Hematopoietic multipotent progenitor cell (in vitro differentiated cells): Measurements from ENCODE around the gene INSIG1. TPM values are rescaled to one million over a fixed set of nuclear protein-coding genes. Genes with fewer than 3 reads are reported as not detected.

ENCODE experiments used
- DNase-seq, 3 donors: peaks; one replicate each; pipeline ENCODE4 v3.0.0-alpha.2; 2011 to 2015; ENCODE audit warnings: low read depth in 2 of 3, low spot score in 2 of 3
- total RNA-seq: library from RNA; depleted of rRNA; stranded (reverse); fragments of >200 nt; gene quantifications from one replicate; pipeline ENCODE4 v1.2.3, GENCODE V29; 2012

The INSIG1 gene
- 95.9 TPM for total RNA-seq

DNA sequence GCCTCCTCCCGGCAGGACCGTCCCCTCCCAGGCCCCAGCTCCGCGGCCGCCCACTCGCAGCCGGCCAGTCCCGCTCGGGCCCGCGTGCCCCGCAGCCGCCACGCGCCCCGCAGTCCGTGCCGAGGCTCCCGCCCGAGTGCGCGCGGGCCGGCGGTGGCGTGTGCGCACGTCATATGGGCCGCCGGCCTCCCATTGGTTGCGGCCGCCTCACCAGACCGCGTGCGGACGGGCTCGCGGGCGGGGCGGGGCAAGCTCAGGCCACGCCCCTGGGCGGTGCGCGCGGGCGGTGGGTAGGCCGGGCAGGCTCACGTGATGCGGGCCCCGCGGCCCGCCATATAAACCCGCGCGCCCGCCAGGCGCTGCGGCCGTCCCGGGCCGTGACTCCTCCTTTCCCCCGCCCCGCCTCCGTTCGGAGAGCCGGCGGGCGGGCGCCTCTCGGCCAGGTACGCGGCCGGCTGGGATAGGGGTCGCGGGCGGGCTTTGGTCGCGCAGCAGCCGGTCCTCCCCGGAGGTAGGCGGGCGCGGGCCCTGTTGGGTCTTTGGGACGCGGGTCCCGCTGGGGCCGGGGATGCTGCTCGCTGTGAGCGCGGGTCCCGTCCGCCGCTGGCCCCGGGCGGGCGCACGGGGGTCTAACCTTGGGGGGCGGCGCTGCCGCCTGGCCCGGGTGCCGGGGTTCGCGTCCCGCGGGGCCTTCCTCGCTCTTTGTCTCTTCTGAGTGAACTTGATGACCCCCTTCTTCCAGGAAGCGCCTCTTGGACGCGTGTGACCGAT lies at the start of gene INSIG1:
INSIG1 (plus strand) TSS at position 362 of the 771 bp plus-strand sequence; CDS start at position 770, 408 bp downstream.
- peak; percentile 90 to 95 (median 92) for DNase-seq

DNA sequence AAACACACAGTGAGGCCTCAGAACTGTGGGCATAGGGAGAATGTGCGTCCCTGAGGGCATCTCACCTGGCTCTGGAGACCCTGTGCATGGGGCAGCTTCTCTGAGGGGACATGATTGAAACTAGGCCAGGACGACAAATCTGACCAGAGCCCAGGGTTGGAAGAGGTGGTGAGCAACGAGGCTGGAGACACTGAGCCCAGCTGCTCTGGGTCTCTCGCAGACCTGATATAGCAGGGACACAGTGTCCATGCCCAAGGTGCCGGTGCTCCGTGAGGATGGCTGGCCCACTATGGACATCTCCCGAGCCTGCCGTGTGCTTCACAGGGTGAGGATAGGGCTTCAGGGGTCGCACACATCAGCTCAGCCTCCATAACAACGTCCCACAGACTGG lies 49.3 kb upstream of the INSIG1 start:
- DNase-seq: no peak

DNA sequence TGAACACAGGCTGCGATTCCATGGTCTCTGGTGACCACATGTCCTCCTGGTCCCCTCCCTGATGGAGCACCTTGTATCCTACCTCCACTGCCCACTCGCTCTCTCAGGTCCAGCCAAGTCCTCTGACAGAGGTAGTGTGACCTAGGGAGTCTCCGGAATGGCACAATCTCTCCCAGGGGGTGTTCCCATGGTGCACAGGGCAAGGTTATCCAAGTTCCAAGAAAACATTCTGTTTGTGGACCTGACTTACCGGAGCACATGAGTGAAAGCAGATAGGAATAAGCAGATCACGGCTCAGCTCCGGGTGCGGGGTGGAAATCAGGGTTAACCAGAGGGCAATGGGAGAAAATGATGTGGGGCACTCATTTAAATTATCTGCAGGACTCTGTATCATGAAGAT lies 45.8 kb upstream of the INSIG1 start:
- DNase-seq: no peak

DNA sequence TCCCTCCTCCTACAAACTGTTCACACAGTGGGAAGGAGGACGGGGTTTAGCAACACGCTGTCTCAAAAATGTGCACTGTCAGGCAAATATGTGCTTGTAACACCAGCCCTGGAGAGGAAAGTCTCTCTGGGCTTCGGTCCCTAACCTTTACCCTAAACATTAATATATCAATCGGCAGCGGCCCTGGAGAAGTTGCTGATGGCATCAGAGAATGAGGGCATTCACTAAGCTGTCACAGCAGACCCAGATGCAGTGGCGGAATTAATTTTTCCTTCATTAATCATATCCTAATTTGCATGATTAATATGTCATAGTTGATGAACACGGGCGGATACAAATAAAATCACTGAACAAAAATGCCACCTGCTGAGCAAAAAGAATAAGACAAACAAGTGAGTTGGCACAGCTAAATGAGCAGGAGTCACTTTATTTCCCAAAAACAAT lies 45.2 kb upstream of the INSIG1 start:
- peak in 1 of 3 donors; percentile 16 for DNase-seq

DNA sequence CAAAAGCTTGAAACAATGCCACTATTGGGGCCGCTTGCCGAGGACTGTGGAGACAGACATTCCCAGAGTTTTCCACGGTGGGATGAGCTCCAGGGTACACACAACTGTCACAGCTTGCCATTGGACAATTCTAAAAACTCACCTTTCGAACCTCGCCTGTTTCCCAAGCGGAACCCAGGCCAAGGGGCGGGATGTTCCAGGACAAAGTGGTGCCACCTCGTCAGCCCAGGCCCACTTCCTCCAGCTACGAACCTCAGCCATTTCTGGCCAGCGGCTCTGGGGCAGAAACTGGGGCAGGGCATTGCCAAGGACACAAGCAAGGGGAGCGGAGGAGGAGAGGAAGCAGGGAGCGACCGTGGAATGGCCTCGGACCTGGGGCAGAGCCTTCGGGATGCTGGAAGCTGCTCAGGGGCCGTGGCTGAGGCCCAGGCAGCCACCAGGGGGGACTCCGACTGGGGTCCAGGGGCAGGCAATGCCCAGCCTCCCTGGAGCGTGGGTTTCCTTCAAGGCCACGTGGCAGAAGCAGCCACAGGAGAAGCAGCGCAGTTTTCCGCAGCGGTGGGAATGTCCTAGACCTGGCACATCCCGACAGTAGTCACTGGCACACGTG lies 44.7 kb upstream of the INSIG1 start:
- no peak for DNase-seq

DNA sequence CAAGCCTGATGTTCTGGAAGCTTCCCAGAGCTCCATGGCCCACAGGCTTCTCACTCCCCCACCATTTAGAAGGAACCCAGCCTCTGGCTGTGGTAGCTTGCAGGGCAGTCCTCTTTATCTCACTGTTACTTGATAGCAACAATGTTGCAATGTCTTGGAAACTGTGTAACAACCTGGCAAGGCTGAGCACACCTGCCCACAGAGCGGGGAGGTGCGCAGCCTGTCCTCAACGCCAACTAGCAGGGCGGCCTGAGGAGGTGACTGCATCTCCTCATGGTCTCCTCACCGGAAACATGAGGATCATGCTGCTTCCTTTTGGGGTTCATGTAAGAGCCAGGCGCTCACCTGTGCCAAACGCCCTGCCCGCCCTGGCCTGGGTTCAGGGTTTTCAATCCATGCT lies 43.7 kb upstream of the INSIG1 start:
- no peak for DNase-seq

DNA sequence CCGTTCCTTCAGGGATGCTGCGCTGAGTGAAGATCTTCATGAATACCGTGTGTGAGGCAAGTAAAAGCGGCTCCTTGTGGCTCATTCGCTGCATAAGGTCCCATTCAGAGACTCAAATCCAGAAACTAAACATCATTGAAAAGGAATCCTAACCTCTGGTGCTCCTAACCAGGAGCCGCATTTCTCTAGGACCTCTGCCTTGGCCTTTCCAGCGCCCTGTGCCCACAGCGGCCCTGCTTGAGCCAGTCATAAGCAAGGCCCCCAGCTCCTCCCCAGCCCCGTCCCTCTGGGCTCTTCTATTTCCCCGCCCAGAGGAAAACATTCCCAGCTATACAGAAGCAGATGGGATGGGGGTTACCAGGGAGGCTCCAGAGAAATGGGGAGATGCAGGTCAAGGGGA lies 42.6 kb upstream of the INSIG1 start:
- no peak for DNase-seq

DNA sequence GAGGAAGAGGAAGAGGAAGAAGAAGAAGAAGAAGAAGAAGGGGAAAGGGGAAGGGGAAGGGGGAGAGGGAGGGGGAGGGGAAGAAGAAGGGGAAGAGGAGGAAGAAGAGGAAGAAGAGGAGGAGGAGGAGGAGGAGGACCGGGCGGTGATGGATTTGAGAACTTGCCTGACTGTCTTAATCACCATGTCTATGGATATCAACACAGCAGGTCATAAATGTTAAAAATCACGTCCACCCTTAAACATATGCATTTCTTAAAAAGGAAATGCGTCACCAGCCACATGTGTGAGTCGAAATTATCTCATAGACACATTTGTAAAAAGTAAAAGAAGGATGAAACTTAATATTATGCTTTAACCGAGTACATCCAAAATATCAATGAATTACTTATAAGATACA lies 42.1 kb upstream of the INSIG1 start:
- no peak for DNase-seq

DNA sequence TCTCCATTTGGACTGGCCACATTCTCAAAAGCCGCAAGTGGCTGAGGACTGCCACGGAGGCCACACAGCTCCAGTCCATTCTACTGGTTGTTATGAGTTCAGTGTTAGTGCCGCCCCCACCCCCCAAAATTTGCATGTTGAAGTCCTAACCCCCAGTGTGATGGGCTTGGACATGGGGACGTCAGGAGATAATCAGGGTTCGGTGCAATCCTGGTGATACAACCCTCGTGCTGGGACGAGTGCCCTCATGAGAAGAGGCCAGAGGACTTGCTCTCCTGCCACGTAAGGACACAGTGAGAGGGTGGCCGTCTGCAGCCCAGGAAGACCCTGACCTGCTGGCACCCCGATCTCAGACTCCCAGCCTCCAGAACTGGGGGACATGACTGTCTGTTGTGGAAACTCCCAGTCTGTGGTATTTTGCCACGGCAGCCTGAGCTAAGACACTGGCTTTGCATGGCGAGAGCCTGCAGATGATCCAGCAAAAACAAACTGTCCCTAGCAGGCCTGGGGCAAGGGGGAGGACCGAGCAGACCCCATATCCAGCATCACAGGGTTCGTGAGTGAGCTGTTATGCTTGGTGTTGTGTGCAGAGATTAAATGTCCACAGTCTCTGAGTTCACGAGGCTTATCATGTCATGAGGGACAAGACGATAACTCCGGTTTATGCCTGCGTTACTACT lies 41.5 kb upstream of the INSIG1 start:
- DNase-seq: no peak

DNA sequence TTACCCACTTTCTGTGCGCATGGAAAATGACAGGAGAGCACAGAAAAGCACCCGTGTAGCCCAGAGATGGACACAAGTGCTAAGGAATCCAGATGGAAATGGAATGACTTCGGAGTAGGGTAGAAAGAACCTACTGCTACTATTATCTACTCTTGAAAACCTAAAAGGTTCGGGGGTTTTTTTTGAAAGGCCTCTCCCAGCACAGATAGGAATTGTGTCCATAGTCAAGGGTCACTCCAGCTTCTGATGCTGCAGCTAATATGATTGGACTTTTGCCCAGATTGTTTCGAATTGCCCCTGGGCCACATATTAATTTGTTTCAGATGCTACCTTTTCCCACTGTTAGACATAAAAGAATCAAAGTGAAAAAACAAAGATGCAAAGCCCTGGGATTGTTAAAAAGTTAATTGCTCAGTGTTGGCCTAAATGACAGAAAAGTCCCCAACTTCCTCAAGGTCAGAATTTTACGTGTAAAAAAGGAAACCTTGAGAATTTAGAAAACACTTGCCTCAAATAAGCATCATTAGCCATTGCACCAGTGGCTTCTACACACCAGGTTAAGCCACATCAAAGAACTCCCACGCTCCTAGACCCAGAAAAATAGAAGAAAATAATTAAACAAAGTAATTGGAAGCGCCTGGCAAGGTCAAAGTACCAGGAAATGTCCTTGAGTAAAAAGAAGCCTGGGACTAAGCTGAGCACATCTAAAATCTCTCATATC lies 40.8 kb upstream of the INSIG1 start:
- DNase-seq: no peak

DNA sequence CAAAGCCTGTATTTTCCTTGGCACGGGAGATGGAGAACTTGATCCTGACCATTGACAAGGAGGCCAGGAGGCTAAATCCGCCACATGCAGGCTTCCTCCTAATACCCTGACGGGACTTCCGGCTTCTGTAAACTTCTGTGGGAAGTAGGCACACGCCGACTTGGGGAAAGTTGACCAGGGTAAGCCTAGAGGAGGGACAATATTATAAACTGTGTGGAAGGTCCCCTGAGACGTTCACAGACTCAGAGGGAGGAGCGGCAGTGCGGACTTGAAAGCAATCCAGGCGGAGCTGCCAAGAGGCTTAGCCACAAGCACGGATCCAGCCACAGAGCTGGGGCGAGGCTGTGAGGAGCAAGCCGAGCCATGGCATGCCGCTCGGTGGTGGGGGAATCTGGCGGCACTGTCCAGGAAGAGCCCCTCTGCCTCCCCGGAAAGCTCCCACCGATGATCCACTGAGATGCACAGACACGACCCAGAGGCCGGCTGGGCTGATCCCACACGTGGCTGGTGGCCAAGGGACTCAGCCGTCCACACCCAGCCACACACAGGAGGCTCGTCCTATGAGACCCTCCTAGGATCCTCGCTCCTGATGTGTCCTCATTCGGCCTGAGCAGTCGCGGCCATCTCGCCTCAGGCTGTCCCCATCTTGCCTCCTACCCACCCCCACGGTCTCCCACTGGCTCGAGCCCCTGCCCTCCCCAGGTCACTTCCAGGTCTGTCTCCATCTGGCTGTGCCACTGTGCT lies 40.0 kb upstream of the INSIG1 start:
- no peak for DNase-seq

DNA sequence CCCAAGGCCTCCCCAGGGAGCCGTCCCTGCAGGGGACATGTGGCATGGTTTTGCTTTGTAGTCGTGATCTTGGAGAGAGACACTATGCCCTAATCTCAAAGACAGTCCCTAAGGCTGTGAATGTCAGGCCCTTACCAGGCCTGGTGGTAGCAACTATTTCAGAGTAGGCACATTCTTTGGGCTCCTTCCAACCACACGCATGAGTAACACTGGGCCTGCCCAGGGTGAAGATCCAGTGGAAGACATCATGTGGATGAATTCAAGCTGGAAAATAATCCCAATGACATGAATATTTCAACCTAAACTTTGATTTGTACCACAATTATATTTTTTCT lies 39.5 kb upstream of the INSIG1 start:
- no peak for DNase-seq

DNA sequence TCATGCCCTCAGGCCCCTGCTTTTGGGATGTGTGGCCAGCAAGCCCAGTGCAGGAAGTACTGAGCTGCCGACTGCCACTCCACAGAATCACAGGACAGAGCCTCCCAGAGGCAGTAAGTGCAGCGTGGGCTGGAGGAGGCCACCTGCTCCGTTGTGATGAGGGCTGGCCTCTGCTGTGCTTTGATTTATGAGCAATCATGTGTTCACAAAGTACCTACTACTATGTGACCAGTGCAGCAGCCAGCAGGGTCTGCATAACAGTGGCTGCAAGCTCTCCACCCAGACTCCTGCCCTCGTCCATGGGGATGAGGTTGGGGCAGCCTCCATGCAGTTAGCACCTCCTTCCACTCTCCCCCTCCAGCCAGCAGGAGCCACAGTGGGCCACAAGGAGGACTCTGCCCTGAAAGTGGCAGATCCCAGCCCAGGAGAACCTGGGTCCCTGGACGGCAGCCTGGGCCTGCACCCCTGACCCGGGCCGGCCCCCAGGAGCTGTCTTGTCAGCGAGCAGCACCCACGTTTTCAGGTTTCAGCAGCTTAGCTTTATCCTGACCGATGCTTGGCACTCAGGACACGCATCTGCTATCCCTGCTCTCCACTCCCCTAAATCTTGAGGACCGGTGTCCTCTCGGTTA lies 37.7 kb upstream of the INSIG1 start:
- DNase-seq: no peak

DNA sequence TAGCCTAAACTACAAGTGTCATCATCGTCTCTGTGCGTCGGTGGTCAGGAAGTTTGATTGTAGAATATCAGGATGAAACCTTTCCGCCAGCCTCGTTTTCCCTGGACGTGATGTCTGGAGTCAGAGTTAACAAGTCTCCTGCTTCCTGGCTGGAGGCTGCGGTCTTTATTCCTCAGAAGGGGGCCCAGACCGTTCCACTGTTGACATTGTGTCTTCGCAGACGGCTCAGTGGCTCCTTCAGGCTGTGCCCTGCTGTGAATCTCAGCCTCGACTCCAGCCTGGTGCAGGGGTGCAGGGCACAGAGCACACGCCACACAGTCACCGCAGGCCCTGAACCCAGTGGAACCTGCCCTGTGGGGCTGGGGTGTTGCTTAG lies 37.2 kb upstream of the INSIG1 start:
- DNase-seq: no peak

DNA sequence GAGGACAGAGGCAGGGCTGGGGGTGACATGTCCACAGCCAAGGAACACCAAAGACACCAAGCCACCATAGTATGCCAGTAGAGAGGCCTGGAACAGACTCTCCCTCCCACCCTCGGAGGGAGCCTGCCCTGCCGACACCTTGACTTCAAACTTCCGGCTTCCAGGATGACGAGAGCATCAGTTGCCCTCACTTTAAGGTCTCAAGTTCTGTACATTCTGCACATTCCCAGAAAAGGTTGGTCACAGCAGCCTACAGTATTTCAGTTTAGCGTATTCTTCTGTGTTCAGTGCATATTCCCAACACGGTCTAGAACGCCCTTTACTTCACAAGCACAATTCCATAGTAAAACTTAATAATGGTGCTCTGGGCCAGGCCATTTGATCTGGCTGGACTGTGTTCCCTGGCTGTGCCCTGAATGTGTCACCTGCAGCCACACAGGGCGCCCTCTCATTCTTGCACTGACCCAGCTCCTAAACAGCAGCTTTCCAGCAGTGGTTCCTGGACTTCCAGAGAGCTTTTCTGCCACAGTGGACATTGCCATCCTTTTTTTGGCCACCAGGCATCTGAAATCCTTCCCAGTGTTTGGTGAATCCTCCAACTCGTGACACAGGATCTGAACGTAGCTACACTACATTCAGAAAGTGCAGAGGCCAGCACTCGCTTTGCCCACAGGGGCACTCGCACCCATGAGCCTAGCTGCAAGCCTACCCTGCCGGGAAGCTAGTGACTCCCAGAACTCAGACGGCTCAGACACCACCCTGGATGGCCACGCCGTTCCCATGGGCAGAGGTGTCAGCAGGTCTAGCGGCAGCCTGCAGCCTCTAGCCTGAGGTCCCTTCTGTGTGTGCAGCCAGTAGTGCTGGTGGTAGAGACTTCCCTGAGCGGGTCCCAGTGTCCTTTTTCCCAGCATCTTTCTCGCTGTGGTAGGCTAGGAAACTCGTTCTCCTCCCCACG lies 36.4 kb upstream of the INSIG1 start:
- DNase-seq: no peak

DNA sequence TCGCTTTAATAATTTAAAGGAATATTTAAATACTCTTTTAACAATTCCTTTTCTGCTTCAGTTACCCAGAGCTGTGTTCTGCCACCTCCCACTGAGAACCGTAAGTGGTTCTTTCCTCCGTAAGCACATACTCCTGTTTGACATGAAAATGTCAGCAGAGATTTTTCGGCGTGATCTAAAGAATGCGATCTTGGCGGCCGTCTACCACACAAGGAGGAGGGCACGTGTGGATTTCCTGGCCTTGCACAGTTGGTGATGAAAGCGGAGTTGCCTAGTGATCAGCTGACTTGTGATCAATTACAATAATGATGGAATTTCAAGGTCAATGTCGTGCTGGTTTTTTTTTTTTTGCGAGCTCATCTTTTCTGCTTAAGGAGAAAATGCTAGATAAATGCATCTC lies 35.6 kb upstream of the INSIG1 start:
- DNase-seq: no peak

DNA sequence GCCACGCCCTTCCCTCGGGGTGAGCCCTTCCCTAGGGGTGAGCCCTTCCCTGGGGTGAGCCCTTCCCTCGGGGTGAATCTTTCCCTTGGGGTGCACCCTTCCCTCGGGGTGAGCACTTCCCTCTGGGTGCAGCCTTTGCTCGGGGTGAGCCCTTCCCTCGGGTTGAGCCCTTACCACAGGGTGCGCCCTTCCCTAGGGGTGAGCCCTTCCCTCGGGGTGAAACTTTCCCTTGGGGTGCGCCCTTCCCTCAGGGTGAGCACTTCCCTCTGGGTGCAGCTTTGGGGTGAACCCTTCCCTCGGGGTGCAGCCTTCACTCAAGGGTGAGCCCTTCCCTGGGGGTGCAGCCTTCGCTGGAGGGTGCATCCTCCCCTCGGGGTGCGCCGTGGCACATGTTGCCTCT lies 34.6 kb upstream of the INSIG1 start:
- no peak for DNase-seq

DNA sequence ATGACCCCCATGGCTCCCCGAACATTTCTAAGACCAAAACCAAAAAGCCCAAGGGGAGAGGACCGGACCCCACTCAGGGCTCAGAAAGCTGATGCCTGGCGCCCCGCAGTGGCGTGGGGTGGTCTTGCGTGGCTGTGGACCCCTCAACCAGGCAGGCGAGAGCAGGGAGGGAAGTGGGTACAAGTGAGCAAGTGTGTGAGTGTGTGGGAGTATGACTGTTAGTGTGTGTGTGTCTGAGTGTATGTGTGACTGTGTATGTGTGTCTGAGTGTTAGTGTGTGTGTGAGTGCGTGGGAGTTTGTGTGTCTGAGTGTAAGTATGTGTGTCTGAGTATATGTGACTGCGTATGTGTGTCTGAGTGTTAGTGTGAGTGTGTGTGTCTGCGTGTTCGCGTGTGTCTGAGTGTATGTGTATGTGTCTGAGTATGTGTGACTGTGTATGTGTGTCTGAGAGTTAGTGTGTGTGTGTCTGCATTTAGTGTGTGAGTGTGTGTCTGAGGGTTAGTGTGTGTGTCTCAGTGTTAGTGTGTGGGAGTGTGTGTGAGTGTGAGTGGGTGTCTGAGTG lies 34.0 kb upstream of the INSIG1 start:
- peak in 1 of 3 donors; percentile 21 for DNase-seq

DNA sequence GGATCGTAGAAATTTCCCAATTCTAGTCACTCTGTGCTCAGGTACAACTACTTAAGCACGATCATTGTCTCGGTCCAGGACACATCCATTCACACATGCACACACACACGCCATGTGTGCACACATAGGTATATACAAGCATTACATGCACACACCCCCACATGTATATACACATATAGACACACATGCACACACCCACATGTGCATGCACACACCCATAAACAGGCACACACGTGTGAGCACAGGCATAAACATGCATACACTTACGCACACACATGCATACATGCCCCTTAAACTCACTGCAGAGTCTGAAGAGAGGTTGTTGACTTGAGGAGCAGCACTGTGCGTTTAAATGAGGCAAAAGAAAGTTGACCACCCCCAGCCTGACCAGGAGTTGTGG lies 32.5 kb upstream of the INSIG1 start:
- DNase-seq: no peak
